GM18507 (cell line): ENCODE results near the gene AFMID.

ENCODE experiments used
- DNase-seq: peaks from one replicate; pipeline ENCODE4 v3.0.0; 2011; ENCODE audit warnings: low read depth; ENCODE audit not compliant: insufficient read length; ENCODE audit errors: extremely low spot score
- FAIRE-seq: peaks from 2 replicates; lab custom pipeline; 2011; peaks lifted over from hg19 to GRCh38; lab: Jason Lieb, UNC

The AFMID gene

DNA sequence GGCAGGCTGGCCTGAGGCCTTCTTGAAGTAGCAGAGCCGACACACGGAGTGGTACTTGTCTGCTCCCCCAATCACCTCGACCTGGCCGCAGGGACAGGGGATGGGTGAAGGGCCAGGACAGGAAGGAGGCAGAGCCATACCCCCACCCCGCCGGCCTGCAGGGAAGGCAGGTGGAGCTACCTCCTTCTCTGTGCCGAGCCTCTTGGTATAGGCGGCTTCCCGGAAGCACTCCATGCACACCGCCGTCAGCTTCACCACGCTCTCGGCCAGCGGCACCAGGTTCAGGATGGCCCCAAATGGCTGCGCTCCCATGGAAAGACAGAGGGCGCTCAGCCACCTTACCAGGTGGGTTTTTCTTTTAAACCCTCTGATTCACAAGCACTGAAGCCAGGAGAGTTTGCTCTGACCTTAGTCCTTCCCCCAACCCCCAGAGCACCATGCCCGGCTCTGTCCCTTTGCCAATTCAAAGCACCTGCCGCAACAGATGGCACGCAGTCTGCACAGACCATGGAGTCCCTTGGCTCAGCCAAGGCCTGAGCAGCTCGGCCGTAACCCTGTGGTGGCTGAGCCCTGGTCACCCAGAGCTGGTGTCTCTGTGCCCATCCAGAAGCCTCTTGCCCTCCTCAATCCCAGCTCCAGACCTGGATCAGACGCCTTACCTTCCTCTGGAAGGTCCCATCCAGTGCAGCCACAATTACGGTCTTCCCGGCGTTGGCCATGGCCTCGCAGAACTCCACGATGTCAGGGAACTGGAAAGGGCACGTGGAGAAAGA is 12.1 kb upstream of the AFMID start:
- FAIRE-seq: no peak

DNA sequence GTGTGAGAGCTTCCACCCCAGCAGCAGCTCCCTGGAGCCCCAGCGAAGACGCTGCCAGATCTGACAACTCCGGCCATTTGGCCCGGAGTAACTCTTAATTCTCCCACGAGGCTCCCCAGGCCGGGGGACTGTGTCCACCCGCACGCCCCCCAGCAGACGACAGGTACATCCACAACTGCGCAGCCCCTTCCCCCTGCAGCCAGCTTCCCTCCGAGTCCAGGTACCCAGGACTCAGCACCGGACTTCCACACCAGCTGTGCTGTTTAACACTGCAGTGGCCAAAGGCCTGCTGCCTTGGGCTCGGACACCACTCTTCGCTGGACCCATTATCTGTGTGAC is 11.6 kb upstream of the AFMID start:
- DNase-seq (no peak), FAIRE-seq (no peak)

More for the DNA sequence above, 12.1 kb upstream of the AFMID start:
- DNase-seq: no peak

DNA sequence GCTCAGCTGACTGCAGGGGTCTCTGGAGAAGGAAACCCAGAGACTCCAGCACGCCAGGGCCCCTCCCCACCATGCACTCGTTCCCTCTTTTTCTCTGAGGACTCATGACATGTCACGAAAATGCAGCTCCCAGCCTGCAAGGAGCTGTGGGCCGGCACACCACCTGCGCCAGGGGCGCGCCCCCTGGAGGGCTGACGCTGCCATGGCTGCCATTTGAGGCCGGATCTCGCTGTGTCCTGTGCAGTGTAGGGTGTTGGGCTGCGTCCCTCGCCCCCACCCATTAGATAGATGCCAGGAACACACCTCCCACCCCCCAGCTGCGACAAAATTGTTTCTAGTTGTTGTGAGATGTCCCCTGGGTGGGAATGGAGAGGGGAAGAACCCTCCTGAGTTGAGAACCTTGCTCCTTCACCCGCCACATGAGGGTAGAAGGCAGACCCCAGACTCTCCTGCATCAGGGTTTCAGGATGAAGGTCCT is 10.6 kb upstream of the AFMID start:
- DNase-seq (no peak), FAIRE-seq (peak; percentile 74)

DNA sequence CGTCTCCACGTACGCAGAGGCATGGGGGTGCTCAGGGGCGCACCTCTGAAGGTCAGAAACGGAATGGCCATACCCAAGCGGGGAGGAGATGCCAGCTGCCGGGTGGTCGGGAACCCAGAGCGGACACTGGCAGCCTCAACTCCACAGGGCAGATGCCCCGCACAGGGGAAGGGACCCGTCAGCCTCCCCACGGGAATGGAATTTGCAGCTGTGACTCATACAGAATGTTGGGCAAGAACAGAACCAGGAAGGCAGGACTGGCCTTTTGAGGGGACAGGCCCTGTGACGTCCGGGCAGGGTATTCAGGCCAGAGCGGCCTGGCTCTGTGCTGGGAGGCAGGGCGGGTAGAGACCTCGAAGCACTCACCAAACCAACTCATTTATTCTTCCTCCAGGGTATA is 7.8 kb upstream of the AFMID start:
- FAIRE-seq: no peak
- no peak for DNase-seq

DNA sequence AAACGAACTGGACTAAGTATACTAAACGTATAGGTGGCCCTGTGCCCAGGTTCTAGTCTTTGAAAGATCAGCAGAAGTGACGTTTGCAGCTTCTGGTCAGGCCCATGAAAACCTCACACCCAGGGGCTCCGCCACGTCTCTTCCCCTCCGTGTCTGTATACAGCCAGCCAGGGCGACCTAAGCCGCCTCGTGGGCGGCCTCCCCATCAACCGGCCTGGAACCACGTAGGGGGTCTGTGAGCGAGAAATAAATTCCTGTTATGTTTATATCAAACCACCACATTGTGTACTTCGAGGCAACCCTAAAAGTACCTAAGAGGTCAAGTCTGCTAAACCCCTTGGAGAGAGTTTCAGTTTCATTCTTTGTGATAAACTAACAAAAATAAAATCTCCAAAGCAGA is 7.1 kb upstream of the AFMID start:
- peak; percentile 18 for FAIRE-seq

DNA sequence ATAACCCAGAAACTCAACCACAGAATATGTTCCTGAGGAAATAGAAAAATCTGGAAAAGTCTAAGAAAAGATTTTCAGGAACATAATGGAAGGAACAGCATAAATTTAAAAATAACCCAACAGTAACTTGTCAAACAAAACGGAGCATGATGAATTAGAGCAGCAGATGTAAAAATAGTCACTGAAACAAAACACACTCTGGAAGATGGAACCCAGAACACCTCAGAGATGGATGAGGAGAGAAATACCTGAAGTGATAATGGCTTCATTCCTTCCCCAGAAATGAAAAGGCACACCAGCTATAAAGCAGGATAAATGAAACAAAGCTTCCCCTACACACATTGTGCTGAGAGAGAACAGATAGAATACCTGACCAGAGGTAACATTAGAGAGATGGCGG is 6.7 kb upstream of the AFMID start:
- no peak for FAIRE-seq
- no peak for DNase-seq

More for the DNA sequence above, 7.1 kb upstream of the AFMID start:
- no peak for DNase-seq

DNA sequence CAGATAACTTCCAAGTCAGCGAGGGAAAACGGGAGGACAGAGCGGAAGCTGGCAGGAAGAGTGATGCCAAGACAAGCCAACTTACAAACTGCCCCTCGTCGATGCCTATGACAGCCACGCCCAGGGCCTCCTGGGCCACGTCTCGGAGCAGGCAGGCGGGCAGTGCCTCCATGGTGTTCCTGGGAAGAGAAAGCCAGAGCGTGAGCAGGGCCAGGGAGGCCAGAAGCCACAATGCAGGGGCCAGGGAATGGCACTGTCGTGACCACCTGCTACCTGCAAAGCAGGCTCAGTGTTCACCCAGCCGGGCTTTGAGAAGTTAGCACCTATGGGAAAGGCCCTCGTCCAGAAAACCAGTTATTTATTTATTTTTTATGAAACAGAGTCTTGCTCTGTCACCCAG is 4.7 kb upstream of the AFMID start:
- DNase-seq: no peak
- no peak for FAIRE-seq

DNA sequence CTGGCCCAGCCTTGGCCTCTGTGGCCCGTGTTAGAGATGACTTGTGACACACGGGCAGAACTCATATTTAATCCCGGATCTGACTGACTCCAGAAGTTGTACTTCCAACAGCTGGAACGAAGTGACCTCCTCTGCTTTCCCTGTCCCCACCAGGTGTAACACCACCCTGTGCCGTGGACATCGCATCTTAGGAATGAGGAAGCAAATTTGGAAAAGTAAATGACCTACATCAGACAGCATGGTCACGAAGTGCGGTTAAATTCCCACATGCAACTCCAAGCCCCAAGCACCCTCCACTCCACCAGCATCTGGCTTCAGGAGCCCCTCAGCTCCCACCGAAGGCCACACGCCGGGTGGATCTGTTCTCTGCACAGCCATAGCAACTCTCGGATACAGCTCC is 3.2 kb upstream of the AFMID start:
- no peak for DNase-seq

DNA sequence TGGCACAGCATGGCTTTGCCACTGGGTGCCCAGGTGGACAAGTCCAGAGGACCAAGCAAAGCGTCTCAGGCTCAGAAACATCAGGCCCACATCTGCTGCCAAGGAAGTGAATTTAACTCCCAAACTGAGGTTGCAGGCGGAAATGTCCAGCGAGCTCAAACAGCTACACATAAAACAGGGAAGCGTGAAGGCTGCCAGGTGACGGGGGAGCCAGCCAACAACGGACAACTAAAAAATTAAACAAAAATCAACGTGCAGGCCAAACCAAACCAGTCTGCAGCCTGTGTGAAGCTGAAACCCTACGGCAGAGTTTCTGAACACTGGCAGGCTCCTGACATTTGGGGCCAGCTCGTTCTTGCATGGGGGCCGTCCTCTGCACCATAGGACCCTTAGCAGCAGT is 2.8 kb upstream of the AFMID start:
- DNase-seq (no peak), FAIRE-seq (no peak)

More for the DNA sequence above, 3.2 kb upstream of the AFMID start:
- FAIRE-seq: no peak

DNA sequence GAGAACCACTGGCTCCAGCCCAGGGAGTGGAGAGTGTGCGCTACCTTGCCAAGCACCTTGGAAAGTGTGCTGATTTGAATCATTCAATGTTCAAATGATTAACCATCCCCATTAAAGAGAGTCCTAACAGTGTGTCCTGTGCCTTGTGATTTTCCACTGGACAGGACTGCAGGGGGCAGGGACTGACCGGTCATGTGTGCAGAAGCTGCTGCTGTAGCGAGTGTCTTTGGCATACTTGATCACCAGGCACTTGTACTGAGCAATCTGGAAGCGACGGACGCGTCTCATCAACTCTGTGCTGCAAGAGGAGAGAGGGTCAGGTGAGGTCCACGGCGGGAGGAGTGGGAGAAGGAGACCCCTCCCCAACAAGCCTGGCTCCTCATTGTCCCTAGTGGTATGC is 2.3 kb upstream of the AFMID start:
- FAIRE-seq: no peak
- DNase-seq: no peak

DNA sequence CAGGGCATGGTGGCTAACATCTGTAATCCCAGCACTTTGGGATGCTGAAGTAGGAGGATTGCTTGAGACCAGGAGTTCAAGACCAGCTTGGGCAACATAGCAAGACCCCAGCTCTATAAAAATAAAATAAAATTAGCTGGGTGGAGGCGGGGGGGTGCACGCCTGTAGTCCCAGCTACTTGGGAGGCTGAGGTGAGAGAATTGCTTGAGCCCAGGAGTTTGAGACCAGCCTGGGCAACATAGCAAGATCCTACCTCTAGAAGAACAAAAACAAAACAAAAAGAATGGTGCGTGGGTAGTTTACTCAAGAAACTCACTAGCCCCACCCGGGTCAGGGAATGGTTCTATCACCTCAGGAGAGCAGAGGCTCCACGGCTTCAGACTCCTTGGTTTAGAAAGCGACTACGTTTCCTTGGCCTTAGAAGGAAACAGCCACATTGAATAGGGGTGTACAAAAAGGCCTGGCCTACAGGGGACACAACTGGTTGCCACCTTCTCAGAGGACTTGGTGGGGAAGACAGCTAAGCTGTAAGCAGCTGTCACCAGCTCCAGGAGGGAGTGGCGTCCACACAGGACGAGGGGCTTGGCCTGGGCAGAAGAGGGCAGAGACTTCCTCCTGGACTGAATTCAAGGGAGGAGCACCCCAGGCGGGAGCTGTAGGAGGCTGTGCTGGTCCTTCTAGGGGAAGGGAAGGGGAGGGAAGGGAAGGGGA is 1.0 kb upstream of the AFMID start:
- no peak for DNase-seq
- FAIRE-seq: no peak

DNA sequence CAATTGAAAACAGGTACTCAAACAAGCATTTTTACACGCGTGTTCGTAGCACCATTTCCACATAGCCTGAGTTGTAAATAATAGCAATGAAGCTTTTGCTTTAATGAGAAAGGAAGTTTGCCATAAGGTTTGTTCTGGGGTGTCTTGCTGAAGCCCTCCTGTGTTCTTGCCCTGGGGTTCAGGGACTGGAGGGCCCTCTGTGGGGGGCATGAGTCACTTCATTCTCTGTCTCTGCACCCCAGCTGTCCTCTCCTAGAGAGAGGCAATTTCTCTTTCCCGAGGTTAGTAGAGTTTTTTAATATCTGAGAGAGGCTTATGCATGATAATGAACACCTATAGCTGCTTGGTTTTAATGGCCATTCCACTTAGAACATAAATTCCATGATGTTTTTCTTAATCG is 9.6 kb downstream of the AFMID start:
- FAIRE-seq: no peak

DNA sequence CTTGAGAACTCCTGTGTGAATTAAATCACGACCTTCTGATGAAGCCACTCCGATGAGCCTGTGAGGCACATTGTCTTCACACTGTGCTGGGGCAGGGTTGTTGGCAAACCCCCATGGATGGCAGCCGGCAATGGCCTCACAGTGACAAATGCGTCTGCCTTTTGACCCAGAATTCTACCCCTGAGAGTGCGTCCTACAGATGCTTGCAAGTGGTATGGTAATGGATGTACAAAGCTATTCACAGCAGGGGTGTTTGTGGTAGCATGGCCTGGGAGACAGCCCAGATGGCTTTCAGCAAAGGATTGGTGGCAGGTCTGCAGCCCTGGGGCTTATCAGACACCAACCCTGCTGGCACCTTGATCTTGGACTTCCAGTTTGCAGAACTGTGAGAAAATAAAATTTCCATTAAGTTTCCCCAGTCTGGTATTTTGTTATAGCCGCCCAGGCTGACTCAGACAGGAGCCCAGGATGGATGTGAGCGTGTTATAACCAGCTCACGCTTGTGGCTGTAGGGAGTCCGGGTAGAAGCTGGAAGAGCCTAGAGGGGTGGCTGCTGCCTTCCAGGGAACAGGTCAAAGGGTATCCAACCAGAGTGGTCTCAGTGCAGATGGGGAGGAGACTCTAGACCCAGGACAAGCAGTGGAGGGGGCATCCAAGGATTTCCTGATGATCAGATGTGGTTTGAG is 10.1 kb downstream of the AFMID start:
- FAIRE-seq (no peak), DNase-seq (no peak)

More for the DNA sequence above, 9.6 kb downstream of the AFMID start:
- no peak for DNase-seq

DNA sequence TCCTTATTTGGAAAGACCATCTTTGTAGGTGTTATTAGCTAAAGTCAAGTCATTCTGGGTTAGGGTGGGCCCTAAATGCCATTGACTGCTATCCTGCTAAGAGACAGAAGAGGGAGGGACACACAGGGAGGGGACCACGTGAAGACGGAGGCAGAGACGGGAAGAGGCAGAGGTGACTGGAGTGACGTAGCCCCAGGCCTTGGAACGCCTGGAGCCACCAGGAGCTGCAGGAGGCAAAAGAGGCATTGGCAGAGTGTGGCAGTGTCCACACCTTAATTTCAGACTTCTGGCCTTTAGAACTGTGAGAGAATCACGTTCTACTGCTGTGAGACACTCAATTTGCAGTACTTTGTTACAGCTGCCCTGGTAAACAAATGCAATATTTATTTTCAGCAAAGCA is 13.3 kb downstream of the AFMID start:
- FAIRE-seq (no peak), DNase-seq (no peak)

DNA sequence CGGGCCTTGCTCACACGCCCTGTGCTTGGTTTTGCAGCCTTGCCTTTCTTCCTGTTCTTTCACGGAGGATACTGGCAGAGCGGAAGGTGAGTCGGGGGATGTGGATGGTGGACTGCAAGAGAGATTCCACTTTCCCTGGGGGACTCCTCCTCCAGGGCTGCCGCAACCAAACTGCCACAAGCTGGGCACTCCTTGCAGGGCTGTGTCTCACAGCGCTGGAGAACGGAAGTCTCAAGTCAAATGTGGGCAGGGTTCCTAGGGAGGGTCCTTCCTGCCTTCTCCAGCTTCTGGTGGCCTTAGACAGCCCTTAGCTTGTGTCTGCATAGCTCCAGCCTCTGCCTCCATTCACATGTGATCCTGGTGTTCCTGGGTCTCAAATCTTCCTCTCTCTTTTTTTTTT is 15.5 kb downstream of the AFMID start:
- no peak for DNase-seq
- no peak for FAIRE-seq

DNA sequence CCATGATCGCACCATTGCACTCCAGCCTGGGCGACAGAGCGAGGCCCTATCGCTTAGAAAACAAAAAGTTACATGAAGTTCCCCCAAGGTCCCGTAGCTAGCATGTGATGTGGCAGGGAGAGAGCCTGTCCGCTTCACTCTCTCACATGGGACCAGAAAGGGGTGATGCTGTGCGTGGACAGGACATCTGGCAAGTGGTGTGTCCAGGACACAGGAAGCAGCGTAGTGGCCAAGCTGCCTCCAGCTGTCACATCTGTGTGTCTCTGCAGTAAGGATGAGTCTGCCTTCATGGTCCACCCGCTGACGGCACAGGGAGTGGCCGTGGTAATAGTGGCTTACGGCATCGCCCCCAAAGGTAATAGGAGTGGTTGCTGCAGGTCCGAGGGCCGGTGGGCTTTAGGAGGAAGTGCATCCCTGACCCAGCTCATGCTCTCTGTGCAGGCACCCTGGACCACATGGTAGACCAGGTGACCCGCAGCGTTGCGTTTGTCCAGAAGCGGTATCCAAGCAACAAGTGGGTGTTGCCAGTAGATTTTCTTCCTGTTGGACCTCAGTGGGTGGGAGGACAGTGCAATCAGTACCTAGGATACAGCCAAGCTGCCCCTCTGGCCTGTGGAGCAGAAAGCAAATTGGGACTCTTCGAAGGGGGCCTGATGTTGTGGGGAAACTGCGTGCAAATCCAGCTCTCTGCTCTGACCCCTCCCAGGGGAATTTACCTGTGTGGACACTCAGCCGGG is 17.4 kb downstream of the AFMID start:
- no peak for FAIRE-seq

DNA sequence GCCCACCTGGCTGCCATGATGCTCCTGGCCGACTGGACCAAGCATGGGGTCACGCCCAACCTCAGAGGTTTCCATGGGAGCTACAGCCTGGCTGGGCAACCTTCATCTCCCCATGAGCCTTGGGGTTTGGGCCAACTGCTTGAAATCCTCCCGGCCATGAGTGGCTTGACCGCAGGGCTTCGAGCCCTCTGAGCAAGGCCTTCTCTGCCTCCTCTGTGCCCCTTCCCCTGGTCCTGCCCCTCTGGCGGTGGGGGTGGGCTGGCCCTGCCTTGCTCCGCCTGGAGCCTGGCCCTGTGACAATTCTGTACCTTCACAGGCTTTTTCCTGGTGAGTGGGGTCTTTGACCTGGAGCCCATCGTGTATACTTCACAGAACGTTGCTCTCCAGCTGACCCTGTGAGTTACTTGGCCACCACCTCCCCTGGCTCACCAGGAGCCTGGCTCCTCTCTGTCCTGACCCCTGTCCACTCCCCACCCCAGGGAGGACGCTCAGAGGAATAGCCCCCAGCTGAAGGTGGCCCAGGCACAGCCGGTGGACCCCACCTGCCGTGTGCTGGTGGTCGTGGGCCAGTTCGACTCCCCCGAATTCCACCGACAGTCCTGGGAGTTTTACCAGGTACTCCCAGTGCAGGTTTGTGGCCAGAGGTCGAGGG is 18.1 kb downstream of the AFMID start:
- FAIRE-seq (no peak), DNase-seq (no peak)

More for the DNA sequence above, 17.4 kb downstream of the AFMID start:
- DNase-seq: no peak

DNA sequence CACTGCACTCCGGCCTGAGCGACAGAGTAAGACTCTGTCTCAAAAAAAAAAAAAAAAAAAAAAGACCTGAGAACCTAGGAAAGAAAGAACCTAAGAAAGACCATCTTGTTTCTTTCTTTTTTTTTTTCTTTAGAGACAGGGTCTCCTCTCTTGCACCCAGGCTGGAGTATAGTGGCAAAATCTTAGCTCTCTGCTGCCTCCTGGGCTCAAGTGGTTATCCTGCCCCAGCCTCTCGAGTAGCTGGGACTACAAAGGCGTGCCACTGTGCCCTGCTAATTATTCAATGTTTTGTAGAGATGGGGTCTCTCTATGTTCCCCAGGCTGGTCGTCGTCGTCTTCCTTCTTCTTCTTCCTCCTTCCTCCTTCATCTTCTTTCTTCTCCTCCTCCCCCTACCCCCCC is 19.1 kb downstream of the AFMID start:
- no peak for FAIRE-seq
- DNase-seq: no peak

DNA sequence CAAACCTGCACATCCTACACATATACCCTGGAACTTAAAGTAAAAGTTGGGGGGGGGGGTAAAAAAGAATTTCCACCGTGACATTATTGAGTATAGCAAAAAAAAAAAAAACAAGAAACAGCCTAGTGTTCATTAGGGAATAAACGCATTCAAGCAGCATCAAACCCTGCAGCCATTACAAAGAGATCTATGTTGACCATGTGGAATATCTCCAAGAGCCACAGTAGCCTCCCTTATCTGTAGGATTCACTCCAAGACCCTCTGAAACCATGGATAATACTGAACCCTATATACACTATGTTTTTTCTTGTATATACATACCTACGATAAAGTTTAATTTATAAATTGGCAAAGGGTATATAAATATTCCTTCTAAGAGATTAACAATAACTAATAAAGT is 21.3 kb downstream of the AFMID start:
- FAIRE-seq: no peak
- no peak for DNase-seq
